DMS53 (cell line): ENCODE results near the gene SPG7.
A peak's percentile ranks its signal among the peaks of the same experiment; 100 is the strongest.

Source experiments
- DNase-seq: peaks from one replicate; lab custom pipeline; 2025; lab: John Stamatoyannopoulos, UW

SPG7 gene

DNA sequence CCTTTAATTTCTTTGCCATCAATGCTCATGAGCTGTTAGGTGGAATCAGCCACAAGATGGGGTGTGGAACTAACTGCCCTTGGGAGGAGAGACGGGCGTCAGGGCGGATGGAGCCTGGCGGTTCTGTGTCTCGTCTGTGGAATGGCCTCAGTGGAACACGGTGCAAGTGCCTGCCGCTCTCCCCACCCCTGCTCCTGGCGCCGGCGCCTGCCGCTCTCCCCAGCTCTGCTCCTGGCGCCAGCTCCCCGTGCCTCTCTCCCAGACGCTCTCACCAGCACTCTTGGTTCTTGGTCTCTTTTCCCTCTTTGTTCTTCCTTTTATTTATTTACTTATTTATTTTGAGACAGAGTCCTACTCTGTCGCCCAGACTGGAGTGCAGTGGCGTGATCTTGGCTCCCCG lies 39.1 kb downstream of the SPG7 start:
- DNase-seq: no peak

DNA sequence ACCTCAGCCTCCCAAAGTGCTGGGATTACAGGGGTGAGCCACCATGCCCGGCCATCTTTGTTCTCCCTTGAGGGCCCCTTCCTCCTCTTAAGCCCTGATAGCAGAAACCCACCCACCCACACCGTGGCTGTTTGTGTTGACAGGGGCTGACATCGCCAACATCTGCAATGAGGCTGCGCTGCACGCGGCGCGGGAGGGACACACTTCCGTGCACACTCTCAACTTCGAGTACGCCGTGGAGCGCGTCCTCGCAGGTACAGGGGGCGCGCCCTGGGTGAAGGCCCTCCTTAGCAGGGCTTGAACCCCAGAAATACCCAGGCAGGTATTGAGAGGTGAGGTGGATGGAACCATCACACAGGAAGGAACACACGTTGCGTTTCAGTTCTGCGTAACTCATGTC lies 39.7 kb downstream of the SPG7 start:
- DNase-seq: no peak

DNA sequence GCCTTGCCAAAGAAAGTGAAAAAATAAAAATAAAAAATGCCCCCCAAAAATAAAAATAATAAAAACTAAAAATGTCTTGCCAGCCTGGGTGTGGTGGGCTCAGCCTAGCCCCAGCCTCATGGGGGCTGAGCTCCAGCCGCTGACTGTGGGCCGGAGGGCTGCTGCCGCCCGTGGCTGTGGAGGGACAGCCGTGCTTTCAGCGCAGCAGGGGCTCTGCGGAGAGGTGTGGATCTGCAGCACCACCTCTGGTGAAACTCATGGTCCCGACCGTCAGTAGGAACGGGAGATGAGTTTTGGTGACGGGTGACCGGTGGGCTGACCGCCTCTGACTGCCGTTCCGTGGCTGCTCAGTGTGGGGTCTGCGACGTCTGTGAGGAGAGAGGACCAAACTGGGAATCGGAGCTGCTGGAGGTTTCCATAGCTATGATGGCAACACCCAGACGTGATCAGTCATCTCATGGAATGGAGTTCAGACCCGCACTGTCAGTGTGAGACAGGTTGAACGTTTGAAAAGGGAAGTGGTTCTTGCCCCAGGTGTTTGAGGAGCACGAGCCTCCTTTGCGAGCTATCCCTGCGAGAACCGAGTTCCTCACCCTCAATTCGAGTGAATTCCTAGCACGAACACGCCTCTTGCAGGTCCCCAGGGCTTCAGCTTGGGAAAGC lies 40.3 kb downstream of the SPG7 start:
- DNase-seq: no peak

GRCh38 chr16:89549007-89549700 lies 41.0 kb downstream of the SPG7 start:
- DNase-seq: no peak

DNA sequence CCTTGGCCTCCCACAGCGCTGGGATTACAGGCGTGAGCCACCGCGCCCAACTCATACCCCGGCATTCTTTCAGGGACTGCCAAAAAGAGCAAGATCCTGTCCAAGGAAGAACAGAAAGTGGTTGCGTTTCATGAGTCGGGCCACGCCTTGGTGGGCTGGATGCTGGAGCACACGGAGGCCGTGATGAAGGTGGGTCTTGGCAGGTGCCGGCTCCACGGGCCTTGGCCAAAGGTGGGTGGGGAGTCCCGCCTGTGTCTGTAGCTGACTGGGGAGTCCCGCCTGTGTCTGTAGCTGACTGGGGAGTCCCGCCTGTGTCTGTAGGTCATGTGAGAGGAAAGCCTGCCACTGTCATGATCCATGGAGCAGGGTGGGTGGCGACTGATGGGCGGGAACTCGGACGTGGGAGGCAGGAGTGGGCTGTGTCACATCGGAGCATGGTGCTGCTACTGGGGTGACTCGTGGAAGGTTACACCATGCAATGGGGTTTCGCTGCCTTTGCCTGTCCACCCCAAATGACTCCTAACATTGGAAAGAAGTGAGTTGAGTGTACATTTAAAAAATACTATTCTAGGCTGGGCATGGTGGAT lies 42.3 kb downstream of the SPG7 start:
- DNase-seq: no peak

DNA sequence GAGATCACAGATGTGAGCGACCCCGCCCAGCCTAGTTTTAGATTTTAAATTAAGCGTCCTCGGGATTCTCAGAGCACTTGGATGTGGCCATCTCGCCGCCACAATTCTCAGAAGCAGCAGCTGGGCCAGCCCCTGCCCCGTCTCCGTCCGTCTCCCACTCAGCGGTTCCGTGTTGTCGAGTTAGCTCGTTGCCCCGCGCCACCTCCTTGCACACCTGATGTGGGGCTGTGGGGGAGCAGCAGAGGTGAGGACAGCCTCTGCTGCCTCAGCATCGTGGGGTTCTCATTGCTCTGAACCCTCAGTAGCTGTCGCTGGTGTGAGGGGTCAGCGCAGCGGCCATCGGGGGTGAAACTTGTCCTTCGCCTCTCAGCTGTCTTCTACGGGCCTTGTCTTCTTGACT lies 44.1 kb downstream of the SPG7 start:
- no peak for DNase-seq

- no peak for DNase-seq
These were observed 44.7 kb downstream of the SPG7 start for GRCh38 chr16:89552913-89553312.

GRCh38 chr16:89553733-89554132 lies 45.5 kb downstream of the SPG7 start:
- DNase-seq: no peak

DNA sequence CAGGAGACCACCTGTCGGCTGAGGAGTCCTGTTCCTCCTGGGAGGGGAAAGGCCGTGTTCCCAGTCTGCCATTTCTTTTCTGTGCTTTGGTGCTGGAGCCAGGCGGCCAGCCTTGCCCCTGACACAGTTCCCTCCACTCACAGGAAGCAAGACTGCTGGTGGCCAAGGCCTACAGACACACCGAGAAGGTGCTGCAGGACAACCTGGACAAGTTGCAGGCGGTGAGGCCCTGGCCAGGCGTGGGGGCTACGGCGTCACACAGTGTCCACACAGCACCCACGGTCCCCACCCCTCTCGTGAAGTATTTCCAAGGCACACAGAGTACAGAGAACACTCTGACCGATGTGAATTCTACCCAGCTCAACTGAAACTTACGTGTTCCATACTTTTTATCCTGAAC lies 46.1 kb downstream of the SPG7 start:
- no peak for DNase-seq

DNA sequence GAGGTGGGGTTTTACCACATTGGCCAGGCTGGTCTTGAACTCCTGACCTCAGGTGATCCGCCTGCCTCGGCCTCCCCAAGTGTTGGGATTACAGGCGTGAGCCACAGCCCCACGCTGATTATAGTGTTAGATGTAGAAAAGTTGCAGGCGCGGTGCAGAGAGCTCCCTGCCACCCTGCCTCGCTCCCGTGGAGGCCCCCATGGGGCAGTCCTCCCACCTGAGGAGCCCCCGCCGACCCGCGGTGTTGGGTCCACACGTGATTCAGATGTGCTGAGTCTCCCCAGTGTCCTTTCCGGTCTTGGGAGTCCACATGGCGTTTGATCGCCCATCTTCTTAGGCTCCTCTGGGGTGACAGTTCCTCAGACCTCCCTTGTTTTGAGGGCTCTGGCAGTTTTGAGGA lies 47.1 kb downstream of the SPG7 start:
- DNase-seq: no peak

DNA sequence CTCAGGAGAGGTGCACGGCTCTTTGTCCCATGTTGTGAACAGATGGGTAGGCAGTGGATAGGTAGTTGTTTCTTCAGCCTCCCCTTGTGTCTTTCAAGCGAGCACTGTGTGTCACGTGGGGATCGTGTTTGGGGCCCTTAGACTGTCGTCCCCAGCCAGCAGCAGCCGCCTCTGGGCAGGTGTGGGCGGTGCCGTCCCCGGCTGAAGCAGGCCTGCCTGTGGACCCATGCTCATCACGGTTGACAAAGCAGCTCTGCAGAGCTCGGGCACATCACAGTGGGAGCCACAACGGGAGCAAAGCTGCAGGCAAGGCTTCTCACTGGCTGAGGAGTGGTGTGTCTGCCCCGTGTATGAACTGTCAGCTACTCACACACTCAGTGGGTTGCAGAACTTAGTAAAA lies 47.6 kb downstream of the SPG7 start:
- no peak for DNase-seq

DNA sequence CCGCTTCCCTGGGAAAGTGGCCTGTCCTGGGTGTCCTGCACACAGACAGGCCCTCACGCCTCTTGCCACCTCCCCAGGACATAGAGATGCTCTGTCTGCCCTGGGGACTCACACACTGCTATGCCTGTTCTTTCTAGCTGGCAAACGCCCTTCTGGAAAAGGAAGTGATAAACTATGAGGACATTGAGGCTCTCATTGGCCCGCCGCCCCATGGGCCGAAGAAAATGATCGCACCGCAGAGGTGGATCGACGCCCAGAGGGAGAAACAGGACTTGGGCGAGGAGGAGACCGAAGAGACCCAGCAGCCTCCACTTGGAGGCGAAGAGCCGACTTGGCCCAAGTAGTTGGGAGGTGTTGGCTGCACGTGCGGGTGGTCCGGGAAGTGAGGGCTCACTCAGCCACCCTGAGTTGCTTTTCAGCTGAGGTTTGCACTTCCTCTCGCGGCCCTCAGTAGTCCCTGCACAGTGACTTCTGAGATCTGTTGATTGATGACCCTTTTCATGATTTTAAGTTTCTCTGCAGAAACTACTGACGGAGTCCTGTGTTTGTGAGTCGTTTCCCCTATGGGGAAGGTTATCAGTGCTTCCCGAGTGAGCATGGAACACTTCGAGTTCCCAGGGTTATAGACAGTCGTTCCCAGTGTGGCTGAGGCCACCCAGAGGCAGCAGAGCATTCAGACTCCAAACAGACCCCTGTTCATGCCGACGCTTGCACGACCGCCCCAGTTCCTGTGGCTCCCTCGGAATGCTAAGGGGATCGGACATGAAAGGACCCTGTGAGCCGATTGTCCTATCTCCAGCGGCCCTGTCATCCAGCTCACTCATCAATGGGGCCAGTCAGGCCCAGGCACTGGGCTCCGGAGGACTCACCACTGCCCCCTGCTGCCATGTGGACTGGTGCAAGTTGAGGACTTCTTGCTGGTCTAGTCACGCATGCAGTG lies 48.8 kb downstream of the SPG7 start:
- peak; percentile 82 for DNase-seq

DNA sequence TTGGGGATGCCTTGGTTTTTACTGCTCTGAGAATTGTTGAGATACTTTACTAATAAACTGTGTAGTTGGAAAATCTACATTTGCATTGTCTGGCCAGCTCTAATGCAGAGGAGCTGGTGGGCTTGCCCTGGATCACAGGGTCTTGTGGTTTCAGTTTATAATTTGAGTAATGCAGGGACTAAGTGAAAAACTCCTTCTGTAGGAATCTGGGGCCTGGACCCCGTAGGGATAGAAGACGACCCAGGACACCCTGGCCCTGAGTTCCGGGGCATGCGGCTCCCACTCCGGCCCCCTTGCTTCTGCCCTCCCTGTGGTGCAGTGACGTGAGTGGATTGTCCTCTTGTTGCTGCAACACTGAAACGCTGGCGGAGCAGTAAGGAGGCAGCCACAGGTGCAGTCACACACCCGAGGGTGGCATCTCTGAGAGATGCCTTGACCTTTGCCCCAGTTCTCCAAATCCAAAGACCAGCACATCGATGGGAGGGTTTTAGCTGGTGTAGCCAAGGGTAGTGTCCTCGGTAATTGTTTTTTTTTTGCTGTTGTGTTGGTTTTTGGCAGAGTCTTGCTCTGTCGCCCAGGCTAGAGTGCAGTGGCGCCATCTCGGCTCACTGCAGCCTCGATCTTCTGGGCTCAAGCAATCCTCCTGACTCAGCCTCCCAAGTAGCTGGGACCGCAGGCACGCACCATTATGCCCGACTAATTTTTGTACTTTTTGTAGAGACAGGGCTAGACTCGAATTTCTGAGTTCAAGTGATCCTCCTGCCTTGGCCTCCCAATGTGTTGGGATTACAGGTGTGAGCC lies 49.7 kb downstream of the SPG7 start:
- DNase-seq: no peak

GRCh38 chr16:89560378-89561141 lies 52.4 kb downstream of the SPG7 start, which contains the start of gene RPL13:
TSS of gene RPL13 (plus strand) at chr16:89560682. CDS start at chr16:89560960, 278 bp downstream.
- DNase-seq: peak; percentile 96

DNA sequence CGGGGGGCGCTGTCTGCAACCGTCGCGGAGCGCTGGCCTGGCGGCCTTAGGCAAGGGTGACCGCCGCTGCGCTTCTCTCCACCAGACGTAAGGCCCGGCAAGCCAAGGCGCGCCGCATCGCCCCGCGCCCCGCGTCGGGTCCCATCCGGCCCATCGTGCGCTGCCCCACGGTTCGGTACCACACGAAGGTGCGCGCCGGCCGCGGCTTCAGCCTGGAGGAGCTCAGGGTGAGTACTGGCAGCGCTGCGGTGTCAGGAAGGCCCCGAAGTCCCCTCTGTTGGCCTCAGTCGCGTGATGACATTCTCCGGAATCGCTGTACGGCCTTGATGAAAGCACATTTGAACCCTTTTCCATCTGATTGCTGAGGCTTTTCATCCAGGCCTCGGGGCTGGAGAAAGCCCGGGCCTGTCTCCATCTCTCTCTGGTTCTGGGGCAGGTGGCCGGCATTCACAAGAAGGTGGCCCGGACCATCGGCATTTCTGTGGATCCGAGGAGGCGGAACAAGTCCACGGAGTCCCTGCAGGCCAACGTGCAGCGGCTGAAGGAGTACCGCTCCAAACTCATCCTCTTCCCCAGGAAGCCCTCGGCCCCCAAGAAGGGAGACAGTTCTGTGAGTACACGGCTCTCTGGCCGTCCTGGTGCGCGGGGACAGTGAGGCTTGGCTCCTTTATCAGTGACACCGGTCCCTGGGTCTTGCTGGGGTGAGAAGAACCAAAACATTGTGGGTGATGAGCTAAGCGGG lies 53.1 kb downstream of the SPG7 start:
- DNase-seq: no peak

GRCh38 chr16:89561884-89562599 lies 53.8 kb downstream of the SPG7 start:
- DNase-seq: peak; percentile 34

GRCh38 chr16:89562939-89563338 lies 54.7 kb downstream of the SPG7 start:
- no peak for DNase-seq

DNA sequence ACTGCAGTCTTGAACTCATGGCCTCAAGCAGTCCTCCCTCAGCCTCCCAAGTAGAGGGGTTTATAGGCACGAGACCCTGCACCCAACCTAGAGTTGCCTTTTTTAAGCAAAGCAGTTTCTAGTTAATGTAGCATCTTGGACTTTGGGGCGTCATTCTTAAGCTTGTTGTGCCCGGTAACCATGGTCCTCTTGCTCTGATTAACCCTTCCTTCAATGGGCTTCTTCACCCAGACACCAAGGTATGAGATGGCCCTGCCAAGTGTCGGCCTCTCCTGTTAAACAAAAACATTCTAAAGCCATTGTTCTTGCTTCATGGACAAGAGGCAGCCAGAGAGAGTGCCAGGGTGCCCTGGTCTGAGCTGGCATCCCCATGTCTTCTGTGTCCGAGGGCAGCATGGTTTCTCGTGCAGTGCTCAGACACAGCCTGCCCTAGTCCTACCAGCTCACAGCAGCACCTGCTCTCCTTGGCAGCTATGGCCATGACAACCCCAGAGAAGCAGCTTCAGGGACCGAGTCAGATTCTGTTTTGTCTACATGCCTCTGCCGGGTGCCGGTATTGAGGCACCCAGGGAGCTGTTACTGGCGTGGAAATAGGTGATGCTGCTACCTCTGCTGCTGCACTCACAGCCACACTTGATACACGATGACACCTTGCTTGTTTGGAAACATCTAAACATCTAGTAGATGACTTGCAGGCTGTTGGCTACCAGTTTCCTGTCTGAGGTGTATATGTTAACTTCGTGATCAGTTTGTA lies 55.6 kb downstream of the SPG7 start:
- DNase-seq: peak; percentile 60
